Erythroblast (primary cell): ENCODE measurements around the gene CRTAC1.

Experiments
- DNase-seq, 2 experiments: peaks; one replicate each; lab custom pipeline; 2025; lab: John Stamatoyannopoulos, UW
- GATA1 ChIP-seq: IDR thresholded peaks from 2 replicates; pipeline ENCODE4 v1.6.1; 2011; ENCODE audit warnings: low read depth, mild to moderate bottlenecking, control low read depth, low read length, moderate library complexity
- POLR2A ChIP-seq: IDR thresholded peaks from 2 replicates; pipeline ENCODE4 v1.6.1; 2011; ENCODE audit warnings: mild to moderate bottlenecking, low read length

Gene CRTAC1

DNA sequence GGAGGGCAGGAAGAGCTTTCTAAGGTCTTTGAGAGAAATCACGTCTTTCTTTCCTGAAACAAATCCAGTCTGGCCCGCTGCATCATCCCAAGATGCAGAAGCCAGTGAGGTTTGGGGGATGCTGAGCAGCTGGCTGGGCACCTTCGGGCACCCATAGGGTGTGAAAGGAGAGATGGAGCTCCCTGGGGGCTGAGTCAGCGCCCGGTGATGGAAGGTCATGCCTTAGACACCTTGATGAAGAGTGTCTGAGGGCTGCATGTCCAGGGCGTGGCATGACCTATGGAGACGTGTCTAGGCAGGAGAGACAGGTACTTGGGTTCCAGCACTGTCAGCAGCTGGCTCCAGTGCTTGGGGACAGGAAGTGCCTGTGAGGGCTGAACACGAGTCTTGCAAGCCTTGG lies 92.5 kb downstream of the CRTAC1 start:
- TF ChIP-seq POLR2A (no peak), GATA1 (no peak)
- DNase-seq = no peak

DNA sequence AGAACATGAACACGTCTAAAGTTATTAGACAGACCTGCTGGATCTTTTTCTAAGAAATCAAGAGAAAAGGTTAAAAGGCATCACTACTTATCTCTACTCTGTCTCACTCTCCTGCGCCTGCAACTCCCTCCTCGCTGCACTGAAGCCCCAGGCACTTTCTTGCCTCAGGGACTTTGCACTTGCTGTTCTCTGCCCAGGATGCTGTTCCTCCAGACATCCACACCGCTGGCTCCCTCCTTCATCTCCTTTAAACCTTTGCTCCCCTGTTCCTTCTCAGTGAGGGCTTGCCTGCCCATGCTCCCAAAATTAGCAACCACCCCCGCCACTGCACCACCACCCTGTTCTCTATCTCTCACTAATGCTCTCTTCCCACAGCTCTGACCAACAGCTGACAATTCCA lies 93.4 kb downstream of the CRTAC1 start:
- TF ChIP-seq GATA1 (no peak), POLR2A (no peak)
- no peak for DNase-seq

DNA sequence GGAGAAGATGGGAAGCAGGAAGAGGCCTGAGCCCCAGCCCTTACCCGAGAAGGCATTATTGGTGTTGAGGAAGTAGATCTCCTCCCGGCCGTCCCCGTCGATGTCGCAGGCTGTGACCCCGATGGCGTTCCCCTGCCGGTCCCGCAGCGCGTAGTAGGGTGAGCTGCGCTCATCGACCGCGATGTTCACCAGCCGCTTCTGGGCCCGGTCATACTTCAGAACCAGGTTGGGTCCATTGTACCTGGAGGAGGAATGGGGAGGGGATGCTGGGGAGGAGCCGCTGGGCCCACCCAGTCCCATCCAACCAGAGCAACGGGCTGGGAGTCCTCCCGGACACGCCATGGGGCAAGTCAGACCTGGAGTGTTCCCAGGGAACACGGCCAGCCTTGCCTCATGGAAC lies 94.3 kb downstream of the CRTAC1 start:
- no peak for TF ChIP-seq GATA1
- TF ChIP-seq POLR2A = no peak
- no peak for DNase-seq

DNA sequence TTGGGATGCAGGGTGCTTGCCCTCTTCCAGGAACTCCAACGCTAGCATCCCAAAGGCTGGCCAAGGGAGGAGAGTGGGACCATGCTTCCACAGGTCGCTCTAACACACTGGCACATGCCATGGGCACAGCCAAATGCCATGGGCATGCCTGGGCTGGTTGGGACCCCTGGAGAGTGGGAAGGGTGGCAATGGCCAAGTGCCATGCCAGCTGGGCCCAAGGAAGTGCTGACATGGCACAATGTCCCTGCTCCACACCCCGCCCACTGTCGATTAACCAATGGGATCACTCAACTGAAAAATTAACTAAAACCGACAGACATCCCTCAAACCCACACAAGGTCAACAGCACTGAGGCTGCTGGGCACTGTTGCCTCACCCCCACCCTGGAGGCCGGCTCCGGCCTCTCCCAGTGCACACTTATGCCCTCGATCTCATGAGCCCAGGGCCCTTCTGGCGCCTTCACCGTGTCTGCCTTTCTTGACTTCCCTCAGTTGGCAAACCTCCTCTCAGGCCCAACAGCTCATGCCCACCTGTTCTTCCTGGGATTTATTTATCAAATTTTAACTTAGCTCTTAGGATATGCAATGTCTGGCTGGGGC lies 97.4 kb downstream of the CRTAC1 start:
- TF ChIP-seq POLR2A (no peak), GATA1 (no peak)
- no peak for DNase-seq

DNA sequence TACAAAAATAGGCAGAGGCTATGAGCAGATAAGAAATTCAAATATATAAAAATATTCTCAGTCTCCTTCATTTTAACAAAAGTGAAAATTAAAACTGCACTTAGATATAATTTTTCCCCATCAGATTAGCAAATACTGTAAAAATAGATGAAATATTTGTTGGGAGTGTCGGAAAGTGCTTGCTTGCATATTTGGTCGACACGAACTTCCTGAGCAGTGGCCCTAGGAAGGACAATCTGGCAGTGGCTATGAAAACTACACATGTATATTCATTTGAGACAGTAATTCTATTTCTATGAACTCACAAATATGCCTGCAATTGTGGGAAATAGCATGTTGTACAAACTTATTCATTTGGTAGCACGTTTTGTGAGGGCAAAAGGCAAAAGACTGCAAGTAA lies 99.4 kb downstream of the CRTAC1 start:
- TF ChIP-seq POLR2A (no peak), GATA1 (no peak)
- DNase-seq = no peak

DNA sequence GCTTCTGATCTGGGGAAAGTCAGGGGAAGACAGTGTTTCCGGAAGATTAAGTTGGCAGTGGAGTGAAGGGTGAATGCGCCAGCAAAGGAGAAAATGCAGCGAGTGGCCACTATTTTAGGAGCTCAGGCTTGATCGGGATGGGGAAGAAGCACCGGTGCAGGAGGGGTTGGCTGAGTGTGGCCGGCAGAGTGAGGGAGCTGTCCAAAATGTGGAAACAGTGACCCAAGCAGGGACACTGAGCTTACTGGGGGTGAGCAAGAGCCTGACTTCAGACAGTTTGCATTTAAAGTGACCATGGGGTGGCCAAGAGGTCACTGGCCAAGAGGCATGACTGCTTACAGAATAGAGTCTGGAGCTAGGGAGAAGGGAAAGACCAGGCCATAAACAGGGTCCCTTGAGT lies 101.5 kb downstream of the CRTAC1 start:
- no peak for DNase-seq
- TF ChIP-seq POLR2A (no peak), GATA1 (no peak)

DNA sequence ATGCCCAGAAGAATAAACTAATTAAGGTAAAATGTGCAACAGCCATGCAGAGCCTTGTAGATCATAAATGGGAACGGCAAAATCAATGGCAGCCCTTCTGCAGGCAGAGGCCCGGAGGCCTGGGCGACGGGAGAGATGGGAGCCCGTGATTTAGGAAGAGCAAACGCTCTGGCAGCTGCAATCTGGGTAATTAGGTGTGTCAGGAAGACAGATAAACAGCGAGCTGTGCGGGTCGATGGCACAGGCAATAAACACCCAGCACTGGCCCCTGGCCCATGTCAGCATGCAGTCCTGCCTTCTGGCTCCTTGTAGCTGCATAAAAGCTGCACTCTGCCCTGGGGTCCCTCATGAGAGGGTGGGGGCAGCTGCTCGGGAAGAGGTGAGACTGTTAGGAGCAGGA lies 102.8 kb downstream of the CRTAC1 start:
- no peak for TF ChIP-seq GATA1
- no peak for TF ChIP-seq POLR2A
- no peak for DNase-seq

DNA sequence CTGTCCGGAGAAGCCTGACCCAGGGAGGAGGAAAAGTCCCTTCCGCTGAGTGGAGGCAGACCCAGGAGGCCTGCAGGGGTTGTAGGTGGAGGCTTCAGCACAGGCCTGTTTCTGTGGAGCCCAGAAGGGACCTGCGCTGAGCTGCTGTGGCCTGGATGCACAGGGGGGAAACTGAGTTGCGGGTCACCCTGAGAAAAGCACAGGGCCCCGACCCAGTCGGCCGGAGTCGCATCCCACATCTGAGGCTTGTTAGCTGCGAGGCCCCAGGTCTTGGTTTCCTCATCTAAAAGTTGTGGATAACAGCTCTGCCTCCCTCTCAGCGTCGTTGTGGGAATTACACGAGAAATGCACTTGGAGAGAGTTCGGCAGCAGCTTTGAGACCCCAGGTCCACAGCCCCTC lies 104.4 kb downstream of the CRTAC1 start:
- no peak for DNase-seq
- TF ChIP-seq GATA1 = no peak
- TF ChIP-seq POLR2A = no peak

DNA sequence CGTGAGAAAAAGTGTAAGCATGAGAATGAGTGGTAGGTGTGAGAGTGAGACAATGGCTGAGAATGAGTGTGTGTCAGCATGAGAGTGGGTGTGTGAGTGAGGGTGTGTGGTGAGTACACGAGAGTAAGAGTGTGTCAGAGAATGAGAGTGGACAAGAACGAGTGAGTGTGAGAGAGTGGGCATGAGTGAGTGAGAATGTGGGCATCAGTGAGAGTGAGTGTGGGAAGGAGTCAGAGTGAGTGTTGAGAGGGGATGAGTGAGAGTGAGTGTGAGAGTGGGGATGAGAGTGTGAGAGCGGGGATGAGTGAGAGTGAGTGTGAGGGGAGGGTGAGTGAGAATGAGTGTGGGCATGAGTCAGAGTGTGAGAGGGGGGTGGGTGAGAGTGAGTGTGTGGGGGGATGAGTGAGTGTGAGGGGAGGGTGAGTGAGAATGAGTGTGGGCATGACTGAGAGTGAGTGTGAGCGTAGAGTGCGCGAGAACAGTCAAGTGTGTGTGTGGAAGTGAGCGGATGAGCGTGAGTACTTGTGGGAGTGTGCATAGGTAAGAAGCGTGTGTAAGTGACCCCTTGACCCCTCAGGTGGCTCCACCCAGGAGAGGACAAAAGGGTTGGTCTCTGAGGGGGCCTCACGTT lies 105.0 kb downstream of the CRTAC1 start:
- no peak for DNase-seq
- TF ChIP-seq POLR2A (no peak), GATA1 (no peak)

DNA sequence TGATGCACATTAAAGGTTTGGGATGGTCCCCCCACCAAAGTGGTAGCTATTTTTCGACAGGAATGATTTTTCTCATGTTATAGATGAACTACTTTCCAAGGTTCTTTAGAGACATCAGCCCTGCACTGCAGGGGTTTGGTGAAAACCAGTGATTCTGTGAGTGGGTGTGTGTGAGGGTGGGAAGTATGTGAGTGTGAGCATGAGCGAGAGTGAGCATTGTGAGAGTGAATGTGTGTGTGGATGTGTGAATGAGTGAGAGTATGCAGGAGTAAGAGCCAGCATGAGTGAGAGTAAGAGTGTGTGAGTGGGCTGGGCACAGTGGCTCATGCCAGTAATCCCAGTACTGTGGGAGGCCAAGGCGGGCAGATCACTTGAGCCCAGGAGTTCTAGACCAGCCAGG lies 105.7 kb downstream of the CRTAC1 start:
- TF ChIP-seq GATA1 (no peak), POLR2A (no peak)
- DNase-seq = no peak

DNA sequence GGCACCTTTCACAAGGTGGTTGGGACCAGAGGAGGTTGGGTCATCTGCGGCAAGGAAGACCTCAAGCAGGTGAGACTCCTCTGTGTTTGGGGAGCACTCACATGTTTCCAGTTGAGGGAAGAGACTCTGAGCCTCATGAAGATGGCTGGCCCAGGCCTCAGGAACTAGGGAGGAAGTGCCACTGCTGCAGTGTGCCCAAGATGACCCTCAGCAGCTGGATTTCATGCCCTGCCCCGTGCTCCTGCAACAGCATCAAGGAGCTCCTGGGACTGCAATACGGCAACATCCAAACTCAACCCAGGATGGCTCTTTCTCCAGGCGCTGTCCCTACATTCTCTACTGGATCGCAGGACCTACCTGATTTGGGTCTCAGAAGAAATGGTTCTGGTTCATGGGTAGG lies 106.9 kb downstream of the CRTAC1 start:
- DNase-seq = no peak
- TF ChIP-seq POLR2A (no peak), GATA1 (no peak)

DNA sequence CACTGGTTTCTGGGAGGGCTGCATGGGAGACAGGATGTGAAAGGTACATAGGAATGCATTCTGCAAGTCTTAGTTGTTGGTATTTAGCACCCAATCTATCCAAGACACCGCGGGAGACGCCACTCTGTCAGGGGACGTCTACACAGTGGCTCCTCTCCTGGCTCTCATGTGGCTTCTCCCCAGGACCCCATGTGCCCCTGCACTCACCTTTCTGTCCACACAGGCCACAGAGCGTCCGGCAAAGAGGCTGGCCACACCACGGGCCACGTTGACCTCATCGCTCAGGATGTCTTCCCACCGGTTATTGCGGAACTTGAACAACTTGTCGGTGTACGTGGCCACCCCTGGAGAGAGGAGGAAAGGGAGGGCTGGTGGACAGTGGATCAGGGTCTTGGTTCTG lies 107.4 kb downstream of the CRTAC1 start:
- DNase-seq = no peak
- TF ChIP-seq GATA1 (no peak), POLR2A (no peak)

DNA sequence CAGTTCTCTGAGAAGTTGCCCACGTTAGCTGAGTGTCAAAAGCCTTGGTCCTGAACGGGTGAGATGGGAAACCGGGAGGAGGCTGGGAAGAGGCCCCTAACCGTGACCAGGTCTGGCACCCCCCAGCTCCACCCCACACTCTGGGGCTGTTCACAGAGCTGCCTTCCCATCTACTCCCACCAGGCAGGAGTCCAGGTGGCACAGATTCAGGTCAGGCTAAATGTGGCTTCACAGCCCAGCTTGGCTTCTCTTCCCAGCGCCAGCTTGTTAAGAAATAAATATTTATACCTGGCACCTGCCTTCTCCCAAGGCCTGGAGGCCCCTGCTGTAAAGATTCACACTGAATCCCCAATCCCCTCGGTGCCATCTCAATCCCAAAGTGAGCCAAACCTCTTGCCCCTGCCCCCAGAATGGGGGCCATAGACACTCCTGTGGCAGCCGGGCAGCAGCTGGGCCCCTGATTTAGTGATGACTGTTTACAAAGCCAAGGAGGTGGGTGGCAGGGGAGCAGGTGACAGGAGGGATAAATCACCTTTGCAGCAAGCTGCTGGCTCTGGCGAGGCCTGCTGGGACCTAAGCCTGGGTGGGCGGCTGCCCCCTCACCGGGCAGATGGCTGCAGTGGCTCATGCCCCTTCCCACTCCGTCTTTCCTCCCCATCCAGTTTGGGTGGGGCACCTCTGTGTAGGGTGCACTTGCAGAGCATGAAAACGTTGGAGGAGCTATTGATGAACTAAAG lies 108.2 kb downstream of the CRTAC1 start:
- TF ChIP-seq GATA1 (no peak), POLR2A (no peak)
- DNase-seq = no peak

DNA sequence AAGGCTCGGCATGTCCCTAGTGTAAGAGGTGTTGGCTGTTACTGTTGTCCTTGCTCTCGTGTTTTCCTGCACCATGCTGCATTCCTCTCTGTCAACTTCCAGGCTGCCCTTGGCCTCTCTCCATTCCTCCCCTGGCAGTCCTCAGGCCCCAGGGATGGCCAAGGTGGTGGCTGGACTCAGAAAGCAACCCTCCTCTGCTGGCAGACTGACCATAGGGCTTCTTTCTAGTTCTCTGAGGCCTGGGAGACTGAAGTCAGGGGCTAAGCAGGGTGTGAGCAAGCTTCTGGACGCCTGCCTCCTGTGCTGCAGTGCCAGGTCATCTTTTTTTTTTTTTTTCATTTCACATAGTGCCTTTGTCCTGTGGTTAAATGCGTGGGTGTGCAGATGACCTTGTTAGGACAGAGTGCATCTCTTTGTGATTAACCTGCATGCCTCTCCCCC lies 108.8 kb downstream of the CRTAC1 start:
- no peak for DNase-seq
- TF ChIP-seq GATA1 (no peak), POLR2A (no peak)

DNA sequence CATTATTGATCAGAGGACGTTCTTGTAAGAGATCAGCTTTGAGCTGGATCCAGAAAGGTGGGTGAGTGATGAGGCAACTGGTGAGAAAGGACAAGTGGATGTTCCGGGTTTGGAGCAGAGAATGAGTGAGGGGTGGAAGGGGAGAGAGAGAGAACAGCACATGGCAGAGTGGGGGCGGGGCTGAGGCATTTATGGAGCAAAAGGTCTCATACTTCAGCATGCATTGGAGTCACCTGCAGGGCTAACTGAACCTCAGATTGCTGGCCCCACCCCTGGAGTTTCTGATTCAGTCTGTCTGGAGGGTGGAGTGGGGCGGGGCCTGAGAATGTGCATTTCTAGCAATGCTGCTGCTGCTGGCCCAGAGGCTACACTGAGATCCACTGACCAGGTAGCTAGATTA lies 109.6 kb downstream of the CRTAC1 start:
- no peak for TF ChIP-seq POLR2A
- no peak for TF ChIP-seq GATA1
- DNase-seq = no peak
